Duodenal mucosa (tissue), 2 donors: ENCODE data around the gene SLC38A3.

ENCODE experiments used
- H3K27ac ChIP-seq: one replicate; pipeline ENCODE4 v1.7.0; 2013; ENCODE audit warnings: low read depth, low read length
- H3K27me3 ChIP-seq, 2 donors: one replicate each; pipeline ENCODE4 v1.7.0; 2013; ENCODE audit warnings: low read length in 2 of 2, control low read depth in 1 of 2; ENCODE audit not compliant: insufficient read depth in 2 of 2, control insufficient read depth in 1 of 2
- H3K36me3 ChIP-seq, 2 donors: one replicate each; pipeline ENCODE4 v1.7.0; 2013; ENCODE audit warnings: low read length in 2 of 2, control low read depth in 1 of 2; ENCODE audit not compliant: insufficient read depth in 2 of 2, control insufficient read depth in 1 of 2
- H3K4me1 ChIP-seq, 2 donors: one replicate each; pipeline ENCODE4 v1.7.0; 2013; ENCODE audit warnings: low read length in 2 of 2, control low read depth in 1 of 2; ENCODE audit not compliant: insufficient read depth in 2 of 2, control insufficient read depth in 1 of 2
- H3K4me3 ChIP-seq, 2 donors: one replicate each; pipeline ENCODE4 v1.7.0; 2013; ENCODE audit warnings: low read length in 2 of 2, low read depth in 1 of 2
- H3K9ac ChIP-seq, 2 donors: one replicate each; pipeline ENCODE4 v1.7.0; 2013; ENCODE audit warnings: low read length in 2 of 2, low read depth in 1 of 2
- H3K9me3 ChIP-seq, 2 donors: one replicate each; pipeline ENCODE4 v1.7.0; 2013; ENCODE audit warnings: low read length in 2 of 2, control low read depth in 1 of 2; ENCODE audit not compliant: control insufficient read depth in 1 of 2

SLC38A3 gene

DNA sequence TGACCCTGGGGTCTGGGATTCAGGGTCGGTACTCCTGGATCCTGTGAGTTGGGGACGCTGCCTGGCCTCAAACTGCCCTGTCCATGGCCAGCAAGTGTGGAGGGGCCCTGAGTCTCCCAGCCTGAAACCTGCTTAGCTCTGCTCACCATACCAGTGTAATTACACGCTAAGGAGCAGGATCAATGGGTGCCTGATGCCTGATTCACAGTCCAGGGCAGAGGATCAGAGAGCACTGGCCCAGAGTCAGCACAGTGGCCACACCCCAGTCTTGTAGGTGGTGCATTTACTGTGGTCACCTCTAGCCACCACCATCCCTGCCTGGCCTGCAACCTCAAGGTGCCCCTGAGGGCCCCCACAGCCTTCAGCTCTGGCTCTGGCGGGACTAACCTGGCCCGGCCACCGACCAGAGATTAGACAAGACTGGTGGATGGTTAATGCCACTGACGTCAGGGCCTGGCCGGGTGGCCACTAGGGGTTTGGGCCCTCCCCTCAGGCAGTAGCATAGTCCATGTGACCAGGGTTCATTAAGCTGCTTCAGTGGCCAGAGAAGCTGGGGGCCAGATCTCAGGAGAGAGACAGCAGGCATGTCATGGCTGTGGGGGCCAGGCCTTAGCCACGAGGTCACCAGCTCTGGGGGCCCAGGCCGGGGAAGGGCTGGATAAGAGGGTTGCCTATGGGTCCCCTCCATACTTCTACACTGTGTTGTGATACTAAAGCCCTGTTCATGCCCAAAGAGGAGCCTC lies 3.3 kb upstream of the SLC38A3 start:
- no peak overlapping the region for H3K27ac ChIP-seq
- no peak overlapping the region for H3K9ac ChIP-seq

DNA sequence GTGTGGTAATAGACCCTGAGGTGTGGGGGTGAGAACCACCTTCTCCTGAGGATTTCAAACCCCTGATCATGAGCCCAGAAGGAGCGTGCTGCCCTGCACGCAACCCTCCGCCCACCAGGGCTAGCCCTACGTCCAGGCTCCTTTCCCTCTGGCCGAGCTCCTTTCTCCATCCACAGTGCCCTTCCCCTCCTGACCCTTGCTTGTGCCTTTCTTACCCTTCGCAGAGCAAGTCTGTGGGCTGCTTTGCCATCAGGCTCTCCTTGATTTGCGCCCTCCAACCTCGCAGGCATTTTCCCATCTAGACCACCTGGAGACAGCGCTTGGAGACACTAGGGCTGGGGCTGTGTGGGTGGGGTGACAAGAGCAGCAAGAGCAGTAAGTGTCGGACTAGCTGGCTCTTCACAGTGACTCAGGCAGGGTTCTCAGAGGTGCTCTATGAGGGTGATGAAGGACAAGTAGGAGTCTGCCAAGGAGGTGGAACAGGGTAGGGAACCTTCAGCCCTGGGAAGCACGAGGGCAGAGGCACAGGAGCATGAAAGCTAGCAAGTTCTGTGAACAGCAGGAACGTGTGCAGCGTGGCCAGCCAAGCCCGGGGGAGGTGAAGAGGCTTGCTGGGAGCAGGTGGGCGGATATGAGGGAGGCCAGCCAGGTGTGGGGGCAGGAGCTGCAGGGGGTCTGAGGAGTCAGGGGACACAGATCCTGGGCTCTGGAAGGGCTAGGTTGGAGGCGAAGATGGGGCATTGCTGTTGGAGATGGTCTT lies 2.5 kb upstream of the SLC38A3 start:
- Histone ChIP-seq H3K9ac (no peak overlapping the region), H3K9me3 (no peaks in the 10 kb centered on the region), H3K4me1 (peaks cover 0 to 15% of the 10 kb centered on the region in 2 donors), H3K27me3 (peaks cover 27 to 38% of the 10 kb centered on the region in 2 donors), H3K27ac (no peak overlapping the region), H3K4me3 (no peak overlapping the region), H3K36me3 (no peaks in the 10 kb centered on the region)

More for the DNA sequence above, 3.3 kb upstream of the SLC38A3 start:
- H3K4me1 ChIP-seq = peaks cover 0 to 15% of the 10 kb centered on the region in 2 donors
- H3K36me3 ChIP-seq = no peaks in the 10 kb centered on the region
- H3K9me3 ChIP-seq = no peaks in the 10 kb centered on the region
- H3K4me3 ChIP-seq = no peak overlapping the region
- peaks cover 27 to 35% of the 10 kb centered on the region in 2 donors for H3K27me3 ChIP-seq

DNA sequence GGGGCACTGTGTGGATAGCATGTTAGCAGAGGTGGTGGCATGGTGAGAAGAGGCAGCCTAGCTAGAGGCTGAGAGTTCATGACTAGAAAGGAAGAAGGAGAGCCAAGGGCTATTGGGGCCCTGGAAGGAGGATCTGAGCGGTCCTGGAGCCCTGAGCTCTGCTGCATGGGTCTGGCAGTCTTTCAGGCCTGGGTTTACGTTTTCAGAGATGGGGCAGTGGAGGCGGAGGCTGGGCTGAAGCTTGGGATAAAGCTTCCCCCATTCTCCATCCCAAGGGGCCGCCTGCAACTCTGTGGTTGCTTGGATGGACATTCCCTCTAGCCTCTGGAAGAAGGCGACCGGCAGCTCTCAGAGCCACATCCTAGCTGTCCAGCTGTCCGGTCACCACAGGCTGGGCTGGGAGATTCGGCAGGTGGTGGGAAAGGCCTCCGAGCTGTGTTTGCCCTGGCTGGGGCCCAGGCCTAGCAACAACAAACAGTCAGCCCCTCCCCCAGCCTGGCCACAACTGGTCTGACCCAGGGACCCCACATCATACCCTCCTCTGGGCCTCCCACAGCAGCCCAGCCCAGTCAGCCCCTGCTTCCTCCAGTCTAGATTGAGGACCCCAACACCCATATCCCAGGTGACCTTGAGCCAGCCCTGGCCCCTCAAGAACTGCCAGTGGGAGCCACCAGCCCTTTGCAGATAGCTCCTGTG lies 1.8 kb upstream of the SLC38A3 start:
- H3K27me3 ChIP-seq = peaks cover 27 to 38% of the 10 kb centered on the region in 2 donors

DNA sequence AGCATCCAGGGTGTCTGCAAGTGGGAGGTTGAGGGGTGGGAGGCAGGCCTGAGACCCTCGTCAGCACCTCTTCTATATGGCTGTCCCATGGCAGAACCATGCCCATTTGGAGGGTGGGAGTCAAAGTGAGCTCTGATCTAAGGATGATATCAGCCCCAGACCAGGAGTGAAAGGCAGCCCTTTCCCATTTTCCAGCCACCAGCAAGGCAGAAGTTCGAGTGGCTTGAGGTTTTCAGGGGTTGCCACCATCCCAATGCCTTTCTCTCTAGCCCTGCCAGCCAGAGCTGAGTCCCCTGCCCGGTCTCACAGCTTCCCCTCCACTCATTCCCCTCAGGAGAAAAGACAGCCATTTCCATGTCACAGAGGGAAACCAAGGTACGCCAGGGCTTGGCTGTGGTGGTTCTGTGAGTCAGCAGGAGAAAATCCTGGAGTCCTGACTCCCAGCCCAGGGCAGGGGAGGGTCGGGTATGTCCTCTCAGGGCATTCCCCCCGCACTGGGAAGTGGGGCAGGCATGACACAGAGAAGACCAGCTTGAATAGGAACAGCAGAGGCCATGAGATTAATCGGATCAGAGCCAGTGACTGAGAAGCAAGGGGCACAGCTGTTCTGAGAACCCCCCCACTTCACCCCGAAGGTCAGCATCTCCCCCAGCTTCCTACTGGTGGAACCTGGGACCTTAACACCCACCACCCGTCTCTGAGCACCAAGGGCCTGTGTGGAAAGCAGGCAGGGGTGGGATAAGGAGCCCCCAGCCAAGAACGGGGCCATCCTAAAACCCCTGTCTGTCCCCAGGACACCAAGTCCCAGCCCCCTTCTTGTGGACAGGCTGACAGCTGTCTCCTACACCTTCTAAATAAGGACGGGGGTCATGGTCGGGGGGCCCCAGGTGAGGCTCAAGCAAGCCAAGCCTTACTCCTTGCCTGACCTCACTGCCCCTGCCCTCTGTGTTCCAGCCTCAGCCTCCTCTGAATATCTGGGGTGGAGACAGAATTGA lies 965 bp upstream of the SLC38A3 start:
- peaks cover 0 to 15% of the 10 kb centered on the region in 2 donors for H3K4me1 ChIP-seq
- no peaks in the 10 kb centered on the region for H3K36me3 ChIP-seq
- peaks cover 27 to 38% of the 10 kb centered on the region in 2 donors for H3K27me3 ChIP-seq
- H3K27ac ChIP-seq = no peak overlapping the region
- no peaks in the 10 kb centered on the region for H3K9me3 ChIP-seq
- no peak overlapping the region for H3K9ac ChIP-seq
- no peak overlapping the region for H3K4me3 ChIP-seq

More for the DNA sequence above, 1.8 kb upstream of the SLC38A3 start:
- Histone ChIP-seq H3K9me3 (no peaks in the 10 kb centered on the region), H3K36me3 (no peaks in the 10 kb centered on the region), H3K4me1 (peaks cover 0 to 15% of the 10 kb centered on the region in 2 donors), H3K4me3 (no peak overlapping the region), H3K9ac (no peak overlapping the region), H3K27ac (no peak overlapping the region)

DNA sequence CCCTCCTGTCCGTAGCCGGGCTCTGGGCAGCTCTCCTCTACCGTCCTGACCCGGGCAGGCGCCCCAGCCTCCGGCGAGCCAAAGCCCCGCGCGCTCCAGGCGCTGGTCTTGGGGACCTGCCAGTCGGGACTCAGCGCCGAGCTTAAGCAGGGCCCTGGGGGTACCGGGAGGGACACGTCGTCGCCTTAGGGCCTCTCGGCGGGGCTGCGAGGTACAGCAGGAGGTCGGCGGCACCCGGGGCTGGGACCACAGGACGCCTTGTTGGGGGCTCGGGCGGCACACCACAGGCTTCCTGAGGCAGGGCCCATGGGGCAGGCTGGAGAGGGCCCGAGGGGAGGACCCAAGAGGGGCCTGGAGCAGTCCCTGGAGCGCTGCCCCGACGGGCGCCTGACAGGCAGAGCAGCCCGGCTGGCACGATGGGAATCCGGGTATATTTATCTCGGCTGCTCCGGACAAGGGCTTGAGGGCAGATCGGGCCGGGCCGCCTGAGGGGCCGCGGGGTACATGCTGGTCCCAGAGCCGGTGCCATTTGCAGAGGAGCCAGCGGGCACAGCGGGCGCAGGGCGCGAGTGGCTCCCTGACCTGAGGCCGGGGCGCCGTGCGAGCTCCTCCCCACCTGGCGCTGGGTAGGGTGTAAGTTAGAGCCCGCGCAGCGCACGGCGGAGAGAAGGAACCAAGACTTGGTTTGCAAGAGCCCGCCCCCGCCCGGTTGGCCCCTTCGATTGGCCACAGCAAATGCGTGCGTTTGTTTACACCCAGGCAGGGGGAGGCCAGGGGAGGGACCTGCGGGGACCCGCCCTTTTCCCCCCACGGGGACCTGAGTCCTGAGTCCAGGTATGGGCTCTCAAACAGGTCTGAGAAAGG lies 574 bp downstream of the SLC38A3 start:
- Histone ChIP-seq H3K4me1 (peaks cover 10 to 26% of the 10 kb centered on the region in 2 donors), H3K9ac (no peak overlapping the region), H3K27me3 (peaks cover 27 to 38% of the 10 kb centered on the region in 2 donors), H3K9me3 (no peaks in the 10 kb centered on the region), H3K36me3 (no peaks in the 10 kb centered on the region), H3K4me3 (peak overlapping the region; percentile 33 to 55), H3K27ac (no peak overlapping the region)

DNA sequence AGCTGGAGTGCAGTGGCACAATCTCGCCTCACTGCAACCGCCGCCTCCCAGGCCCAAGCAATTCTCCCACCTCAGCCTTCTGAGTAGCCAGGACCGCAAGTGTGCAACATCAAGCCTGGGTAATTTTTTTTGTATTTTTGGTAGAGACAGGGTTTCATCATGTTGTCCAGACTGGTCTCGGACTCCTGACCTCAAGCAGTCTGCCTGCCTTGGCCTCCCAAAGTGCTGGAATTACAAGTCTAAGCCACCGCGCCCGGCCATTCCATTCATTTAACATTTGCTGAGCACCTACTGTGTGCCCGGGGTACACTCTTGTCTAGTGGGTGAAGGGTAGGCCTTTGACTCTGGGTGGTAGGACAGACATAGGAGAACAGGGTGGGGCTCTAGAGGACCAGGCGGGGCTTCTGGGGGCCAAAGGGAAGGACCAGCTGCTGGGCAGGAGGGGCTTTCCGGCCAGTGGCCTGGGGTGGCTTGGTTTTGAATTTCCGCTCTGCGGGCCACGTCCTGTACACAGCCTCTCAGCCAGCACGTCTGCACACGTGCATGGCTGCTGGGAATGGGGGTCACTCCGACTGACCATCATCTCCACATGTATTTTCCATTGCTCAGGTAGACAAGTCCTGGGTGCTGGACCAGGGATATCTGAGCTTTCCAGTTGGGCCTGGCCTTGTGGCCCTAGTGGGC lies 2.4 kb downstream of the SLC38A3 start:
- Histone ChIP-seq H3K4me1 (peaks cover 15 to 32% of the 10 kb centered on the region in 2 donors), H3K27me3 (peaks cover 17 to 31% of the 10 kb centered on the region in 2 donors), H3K4me3 (no peak overlapping the region), H3K9ac (no peak overlapping the region), H3K9me3 (no peaks in the 10 kb centered on the region), H3K36me3 (no peaks in the 10 kb centered on the region), H3K27ac (no peak overlapping the region)

DNA sequence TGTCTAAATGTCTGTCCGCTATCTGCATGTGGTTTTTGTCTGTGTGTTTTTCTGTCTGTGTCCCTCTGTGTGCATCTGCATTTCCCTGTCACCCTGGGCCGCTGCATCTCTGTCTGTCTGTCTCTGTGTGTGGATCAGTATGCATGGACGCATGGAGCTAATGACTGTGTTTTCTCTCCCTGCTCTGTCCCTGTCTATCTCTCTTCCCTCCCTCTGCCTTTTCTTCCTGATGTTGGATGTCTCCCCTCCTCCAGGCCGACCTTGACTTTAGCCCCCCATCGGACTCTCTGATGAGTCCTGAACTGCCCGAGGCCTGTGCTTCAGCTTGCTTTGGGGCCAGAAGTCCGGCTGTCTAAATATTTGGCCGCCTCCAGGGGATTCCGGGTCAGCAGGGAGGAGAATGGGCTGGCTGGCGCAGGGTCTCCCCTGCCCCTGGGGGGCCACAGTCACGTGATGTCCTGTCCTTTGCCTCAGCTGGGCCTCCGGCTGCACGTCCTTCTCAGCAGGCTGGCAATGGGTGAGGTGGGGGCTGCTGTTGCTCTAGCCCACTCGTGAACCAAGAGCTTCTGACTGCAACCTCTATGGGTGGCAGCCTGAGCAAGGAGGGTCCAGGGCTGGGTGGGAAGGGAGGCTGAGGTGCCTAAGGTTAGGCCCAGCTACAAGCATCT lies 3.7 kb downstream of the SLC38A3 start:
- H3K9ac ChIP-seq = no peak overlapping the region
- peaks cover 15 to 32% of the 10 kb centered on the region in 2 donors for H3K4me1 ChIP-seq
- H3K4me3 ChIP-seq = no peak overlapping the region
- H3K27me3 ChIP-seq = peaks cover 11 to 26% of the 10 kb centered on the region in 2 donors
- no peaks in the 10 kb centered on the region for H3K9me3 ChIP-seq
- no peak overlapping the region for H3K27ac ChIP-seq
- H3K36me3 ChIP-seq = no peaks in the 10 kb centered on the region

DNA sequence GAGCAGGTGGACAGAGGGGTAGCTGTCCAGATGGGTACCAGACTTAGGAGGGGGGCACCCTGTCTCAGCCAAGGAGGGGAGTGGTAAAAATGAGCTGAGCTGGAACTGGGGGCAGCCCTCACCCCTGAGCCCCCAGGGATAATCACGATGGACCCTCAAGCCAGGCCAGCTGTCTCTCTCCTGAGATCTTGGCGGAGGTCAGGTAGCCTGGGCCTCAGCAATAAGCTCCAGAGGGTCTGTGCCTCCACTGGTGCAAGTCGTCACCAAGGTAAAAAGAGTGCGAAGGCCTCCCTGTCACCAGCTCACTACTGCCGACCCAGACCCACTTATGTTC lies 5.1 kb downstream of the SLC38A3 start:
- Histone ChIP-seq H3K4me3 (no peak overlapping the region), H3K9me3 (no peaks in the 10 kb centered on the region), H3K27me3 (peaks cover 3 to 15% of the 10 kb centered on the region in 2 donors), H3K36me3 (no peaks in the 10 kb centered on the region), H3K9ac (no peak overlapping the region), H3K27ac (no peak overlapping the region), H3K4me1 (peaks cover 15 to 27% of the 10 kb centered on the region in 2 donors)
